A172 (cell line): ENCODE data around the gene EDRF1. TPM values are rescaled to one million over a fixed set of nuclear protein-coding genes. Genes with fewer than 3 reads are reported as not detected.
"Not testable (repeated sequence)": the region's sequence is repeated elsewhere in the genome, so short reads cannot be mapped to it uniquely, and the experiment has no call there.

ENCODE experiments used
- DNase-seq: peaks from one replicate; pipeline ENCODE4 v3.0.0-alpha.2; 2015; ENCODE audit warnings: low spot score
- total RNA-seq: library from RNA; depleted of rRNA; stranded (reverse); fragments of >200 nt; shearing (Covaris generic); gene quantifications from 2 replicates; pipeline ENCODE4 v1.2.3, GENCODE V29; 2014

Gene EDRF1
- total RNA-seq, 1 experiment from 2014 or later, result 16.5 TPM

- DNase-seq, result peak; percentile 46
Observed at GRCh38 chr10:125707541-125708468, 11.7 kb upstream of the EDRF1 start.

GRCh38 chr10:125708971-125709503 is 10.5 kb upstream of the EDRF1 start:
- no peak for DNase-seq

GRCh38 chr10:125709553-125710474 is 9.7 kb upstream of the EDRF1 start:
- no peak for DNase-seq

GRCh38 chr10:125711110-125711750 is 8.3 kb upstream of the EDRF1 start:
- no peak for DNase-seq

- DNase-seq, result not testable (repeated sequence)
Observed at GRCh38 chr10:125714728-125715127, 4.8 kb upstream of the EDRF1 start.

- DNase-seq, result no peak
Observed at GRCh38 chr10:125720002-125720382, 483 bp downstream of the EDRF1 start.

GRCh38 chr10:125721035-125721434 is 1.5 kb downstream of the EDRF1 start:
- no peak for DNase-seq

- no peak for DNase-seq
Observed at GRCh38 chr10:125722811-125723210, 3.3 kb downstream of the EDRF1 start.

GRCh38 chr10:125726914-125727313 is 7.4 kb downstream of the EDRF1 start:
- no peak for DNase-seq

GRCh38 chr10:125727436-125727835 is 7.9 kb downstream of the EDRF1 start:
- DNase-seq, result no peak

- DNase-seq, result no peak
Observed at GRCh38 chr10:125734148-125734547, 14.6 kb downstream of the EDRF1 start.

GRCh38 chr10:125734823-125735222 is 15.3 kb downstream of the EDRF1 start:
- DNase-seq, result no peak

GRCh38 chr10:125738206-125738605 is 18.7 kb downstream of the EDRF1 start:
- no peak for DNase-seq

GRCh38 chr10:125739994-125740679 is 20.6 kb downstream of the EDRF1 start:
- no peak for DNase-seq

- DNase-seq, result no peak
Observed at GRCh38 chr10:125742465-125742864, 23.0 kb downstream of the EDRF1 start.

- no peak for DNase-seq
Observed at GRCh38 chr10:125744909-125745308, 25.4 kb downstream of the EDRF1 start.

- DNase-seq, result no peak
Observed at GRCh38 chr10:125747417-125747816, 27.9 kb downstream of the EDRF1 start.

- DNase-seq, result no peak
Observed at GRCh38 chr10:125756196-125756595, 36.7 kb downstream of the EDRF1 start.

- DNase-seq, result no peak
Observed at GRCh38 chr10:125756853-125757487, 37.5 kb downstream of the EDRF1 start.

- no peak for DNase-seq
Observed at GRCh38 chr10:125757742-125758141, 38.2 kb downstream of the EDRF1 start.

GRCh38 chr10:125761961-125762360 is 42.5 kb downstream of the EDRF1 start:
- no peak for DNase-seq
